Measurements from ENCODE around the gene CARTPT.

Gene CARTPT

GRCh38 chr5:71719063-71719964 is at the start of gene CARTPT:
Gene CARTPT (plus strand): TSS chr5:71719275. CDS start chr5:71719294, 19 bp downstream.
- no peak for DNase-seq

GRCh38 chr5:71677977-71678376 is 41.1 kb upstream of the CARTPT start:
- DNase-seq = no peak

GRCh38 chr5:71679714-71680113 is 39.4 kb upstream of the CARTPT start:
- DNase-seq = no peak

- DNase-seq = no peak
Measured at GRCh38 chr5:71680510-71680909, 38.6 kb upstream of the CARTPT start.

- no peak for DNase-seq
Measured at GRCh38 chr5:71681296-71681695, 37.8 kb upstream of the CARTPT start.

GRCh38 chr5:71684309-71684708 is 34.8 kb upstream of the CARTPT start:
- DNase-seq = no peak

- DNase-seq = no peak
Measured at GRCh38 chr5:71693828-71694427, 25.1 kb upstream of the CARTPT start.

- DNase-seq = no peak
Measured at GRCh38 chr5:71695071-71695470, 24.0 kb upstream of the CARTPT start.

GRCh38 chr5:71695595-71695994 is 23.5 kb upstream of the CARTPT start:
- DNase-seq = no peak

- DNase-seq = no peak
Measured at GRCh38 chr5:71697967-71698366, 21.1 kb upstream of the CARTPT start.

- no peak for DNase-seq
Measured at GRCh38 chr5:71699233-71699632, 19.8 kb upstream of the CARTPT start.

GRCh38 chr5:71699751-71700150 is 19.3 kb upstream of the CARTPT start:
- DNase-seq = no peak

- DNase-seq = no peak
Measured at GRCh38 chr5:71700803-71701202, 18.3 kb upstream of the CARTPT start.

- DNase-seq = no peak
Measured at GRCh38 chr5:71701407-71701806, 17.7 kb upstream of the CARTPT start.

GRCh38 chr5:71703941-71704340 is 15.1 kb upstream of the CARTPT start:
- DNase-seq = no peak

- DNase-seq = no peak
Measured at GRCh38 chr5:71705421-71705820, 13.7 kb upstream of the CARTPT start.

GRCh38 chr5:71706906-71707305 is 12.2 kb upstream of the CARTPT start:
- no peak for DNase-seq

- DNase-seq = no peak
Measured at GRCh38 chr5:71711610-71712009, 7.5 kb upstream of the CARTPT start.

- no peak for DNase-seq
Measured at GRCh38 chr5:71714911-71715310, 4.2 kb upstream of the CARTPT start.

GRCh38 chr5:71727978-71728377 is 8.9 kb downstream of the CARTPT start:
- DNase-seq = no peak

GRCh38 chr5:71731015-71731414 is 11.9 kb downstream of the CARTPT start:
- no peak for DNase-seq

GRCh38 chr5:71732011-71732410 is 12.9 kb downstream of the CARTPT start:
- no peak for DNase-seq

GRCh38 chr5:71734141-71734540 is 15.1 kb downstream of the CARTPT start:
- no peak for DNase-seq

- DNase-seq = no peak
Measured at GRCh38 chr5:71737931-71738539, 19.0 kb downstream of the CARTPT start.
